HUDEP-2 (cell line): ENCODE results near the gene ZNF354C.

ENCODE experiments used
- DNase-seq, 76 experiments: peaks; one replicate each; lab custom pipeline; 2025; ENCODE audit not compliant: unreplicated experiment in 76 of 76; lab: John Stamatoyannopoulos, UW

The ZNF354C gene

DNA sequence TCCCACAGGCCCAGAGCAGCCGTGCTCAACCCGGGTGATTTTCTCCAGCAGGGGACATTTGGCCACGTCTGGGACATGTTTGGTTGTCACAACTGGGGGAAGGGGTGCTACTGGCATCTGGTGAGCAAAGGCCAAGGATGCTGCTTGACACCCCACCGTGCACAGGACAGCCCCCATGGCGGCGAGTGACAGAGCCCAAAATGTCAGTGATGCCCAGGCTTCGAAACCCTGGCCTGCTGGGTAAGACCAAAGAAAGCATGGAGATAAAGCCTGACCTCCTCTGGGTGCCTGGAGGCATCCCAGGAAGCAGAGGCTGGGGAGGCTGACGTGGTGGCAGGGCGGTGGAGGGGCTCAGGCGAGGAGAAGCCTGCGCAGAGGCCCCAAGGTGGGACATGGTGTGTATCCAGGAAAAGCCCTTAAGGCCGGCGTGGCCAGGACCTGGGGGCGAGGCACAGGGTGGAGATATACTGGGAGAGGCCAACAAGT lies 66.4 kb downstream of the ZNF354C start:
- DNase-seq = no peak

DNA sequence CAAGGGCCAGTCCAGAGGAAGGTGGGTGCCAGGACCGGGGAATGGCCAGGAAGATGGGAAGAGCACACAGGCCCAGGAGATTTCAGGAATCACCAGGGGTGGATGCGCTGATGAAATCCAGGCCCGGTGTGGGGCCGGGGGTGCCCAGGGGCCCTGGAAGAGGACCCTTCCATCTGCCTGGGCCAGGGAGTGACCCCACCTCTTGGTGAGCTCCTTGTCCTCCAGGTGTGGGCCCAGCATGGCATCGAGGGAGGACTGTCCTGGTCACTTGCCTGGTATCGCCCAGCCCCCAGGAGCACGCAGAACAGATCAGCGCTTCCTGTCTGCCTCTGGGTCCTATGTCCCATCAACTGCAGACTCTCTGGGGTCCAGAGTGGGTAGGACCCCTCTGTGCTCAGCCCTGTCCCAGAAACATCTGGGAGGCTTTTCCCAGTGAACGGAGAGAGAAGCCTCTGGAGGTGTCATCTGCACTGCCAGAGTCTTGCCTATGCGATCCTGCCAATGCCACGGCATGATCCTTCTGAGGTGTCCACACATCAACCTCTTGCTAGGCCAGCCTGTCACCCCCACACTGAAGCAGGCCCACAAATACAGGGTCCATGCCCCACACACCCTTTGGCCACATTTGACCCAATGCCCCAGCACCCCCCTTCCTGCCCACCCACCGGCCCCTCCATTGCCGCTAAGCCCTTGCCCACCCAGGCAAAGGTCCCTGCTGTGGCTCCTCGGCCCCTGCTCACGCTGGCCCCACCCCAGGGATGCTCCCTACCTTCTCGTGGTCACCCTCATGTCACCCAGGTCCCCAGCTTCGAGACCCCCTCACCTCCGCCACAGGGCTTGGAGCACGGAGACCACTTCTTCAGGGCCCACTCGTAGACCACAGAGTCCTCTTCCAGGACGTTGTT lies 67.2 kb downstream of the ZNF354C start:
- DNase-seq = no peak

DNA sequence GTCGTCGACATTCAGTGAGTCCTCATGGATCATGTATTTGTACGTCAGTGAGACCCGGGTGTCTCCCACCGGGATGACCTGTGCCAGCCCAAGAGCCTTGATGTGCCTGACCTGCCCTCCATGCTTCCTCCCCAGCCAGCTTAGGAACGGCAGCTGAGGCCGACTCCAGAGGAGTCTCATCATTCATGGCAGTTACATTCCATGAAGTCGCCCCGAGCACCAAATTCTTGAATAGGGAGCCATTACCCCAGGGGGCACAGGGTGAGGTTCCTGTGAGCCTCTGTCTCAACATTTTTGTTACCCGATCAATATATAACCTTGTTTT lies 67.8 kb downstream of the ZNF354C start:
- no peak for DNase-seq

DNA sequence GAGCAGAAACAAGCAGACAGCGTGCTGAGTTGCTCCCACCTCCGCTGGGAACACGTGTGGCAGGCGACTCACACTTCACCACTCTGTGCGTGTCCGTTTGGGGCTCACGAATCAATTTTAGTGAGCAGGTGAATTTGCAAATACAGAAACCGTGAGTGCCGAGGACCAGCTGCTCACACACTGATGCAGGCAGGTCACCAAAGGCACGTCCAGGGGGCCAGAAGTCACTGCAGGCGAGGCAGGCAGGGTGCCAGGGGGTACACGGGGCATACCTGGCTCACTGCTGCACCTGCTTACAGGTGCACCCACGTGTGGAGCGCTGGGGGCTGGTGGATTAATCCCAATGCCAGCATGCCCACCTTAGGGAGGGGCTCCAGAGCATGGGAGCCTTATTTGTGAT lies 68.8 kb downstream of the ZNF354C start:
- no peak for DNase-seq

DNA sequence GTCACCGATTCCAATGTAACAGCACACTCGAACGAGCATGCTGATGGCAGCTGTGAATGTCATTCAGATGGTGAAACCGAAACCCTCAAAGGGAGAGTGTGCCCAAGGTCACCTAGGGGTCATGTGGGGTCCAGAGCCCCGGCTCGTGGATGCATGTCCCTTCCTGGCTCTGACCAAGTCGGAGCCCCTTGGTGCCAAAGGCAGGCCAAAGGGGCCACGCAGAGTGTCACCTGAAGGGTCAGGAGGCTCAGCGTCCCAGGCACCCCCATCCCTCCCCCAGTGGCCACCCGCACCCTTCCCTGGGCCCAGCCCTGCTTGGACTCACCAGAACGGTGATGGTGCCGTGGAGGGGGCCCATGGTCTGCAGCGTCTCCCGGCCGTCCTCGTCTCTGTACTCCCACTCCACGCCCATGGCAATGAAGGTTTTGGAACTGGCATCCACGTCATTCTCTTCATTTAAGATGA lies 69.5 kb downstream of the ZNF354C start:
- no peak for DNase-seq

DNA sequence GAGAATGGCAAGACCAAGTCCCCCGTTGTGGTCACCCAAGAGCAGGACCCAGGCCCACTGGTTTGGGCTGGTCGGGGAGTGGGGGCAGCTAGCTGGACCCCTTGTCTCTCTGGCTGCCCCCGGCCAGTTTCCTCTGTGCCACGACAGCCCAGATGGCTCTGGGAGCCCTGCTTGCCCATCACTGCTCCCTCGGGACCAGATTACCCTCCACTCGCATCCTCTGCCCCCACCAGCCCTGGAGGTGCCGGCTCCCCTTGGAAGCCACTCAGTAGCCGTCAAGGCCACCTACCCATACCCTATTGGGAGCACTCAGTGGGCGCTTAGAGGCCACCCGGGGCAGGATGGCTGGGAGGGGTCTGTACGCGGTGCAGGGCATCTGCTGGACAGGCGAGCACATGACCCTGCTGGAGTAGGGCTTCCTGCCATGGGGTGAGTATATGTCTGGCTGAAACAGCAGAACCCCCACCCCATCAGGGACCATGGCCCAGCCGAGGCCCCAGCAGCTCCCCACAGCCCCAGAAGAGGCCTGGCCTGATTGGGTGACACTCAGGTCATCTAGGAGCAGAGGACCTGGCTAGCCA lies 70.0 kb downstream of the ZNF354C start:
- no peak for DNase-seq

DNA sequence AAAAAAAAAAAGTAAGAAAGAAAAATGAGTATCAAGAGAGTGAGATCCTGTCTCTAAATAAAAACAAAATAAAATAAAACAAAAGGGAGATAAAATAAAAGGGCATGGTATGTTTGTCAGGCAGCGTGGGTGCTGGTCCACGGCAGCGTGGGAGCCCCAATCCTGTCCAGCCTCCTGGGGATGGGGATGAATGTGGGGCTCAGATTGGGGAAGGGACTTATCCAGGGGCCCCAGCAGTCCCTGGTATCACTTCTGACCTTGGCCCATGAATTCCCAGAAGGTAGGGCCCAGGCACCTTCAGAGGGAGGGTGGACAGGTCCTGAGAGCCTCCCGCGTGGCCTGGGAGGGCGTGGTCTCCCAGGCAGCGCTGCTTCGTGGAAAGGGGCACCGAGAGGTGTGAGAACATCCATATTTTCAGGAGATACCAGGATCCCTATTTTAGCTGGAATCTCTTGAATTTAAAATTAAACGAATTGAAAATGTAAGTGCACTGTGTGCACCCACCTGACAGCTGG lies 71.2 kb downstream of the ZNF354C start:
- no peak for DNase-seq

DNA sequence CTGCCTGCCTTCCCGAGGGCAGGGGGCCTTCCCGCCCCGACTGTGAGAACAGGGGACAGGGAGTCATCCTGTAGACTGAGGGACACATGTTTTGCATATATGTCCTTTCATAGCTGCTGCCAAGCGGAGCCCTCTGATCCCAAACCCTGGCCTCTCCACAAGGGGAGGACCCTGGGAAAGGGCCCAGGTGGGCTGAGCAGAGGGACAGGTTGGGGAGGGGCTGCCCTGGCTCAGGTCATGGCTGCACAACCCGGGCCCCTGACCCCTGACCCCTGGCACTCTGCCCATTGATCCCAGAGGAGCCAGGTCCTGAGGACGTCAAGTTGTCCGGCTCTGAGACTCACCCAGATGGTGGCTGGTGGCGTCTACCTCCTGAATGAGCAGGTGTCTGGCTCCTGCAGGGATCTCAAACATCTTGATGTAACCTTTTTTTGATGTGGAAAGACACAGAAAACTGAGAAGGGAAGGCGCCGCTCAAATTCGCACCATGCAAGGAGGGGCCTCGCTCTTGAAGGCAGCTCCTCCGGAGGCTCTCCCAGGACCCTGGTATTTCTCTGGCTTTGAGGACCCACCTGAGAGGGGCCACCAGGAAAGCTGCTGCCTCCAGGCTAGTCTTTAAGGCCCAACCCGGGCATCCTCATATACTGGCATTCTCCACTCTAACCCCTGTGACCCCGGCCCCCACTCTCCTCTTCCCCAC lies 71.9 kb downstream of the ZNF354C start:
- no peak for DNase-seq

DNA sequence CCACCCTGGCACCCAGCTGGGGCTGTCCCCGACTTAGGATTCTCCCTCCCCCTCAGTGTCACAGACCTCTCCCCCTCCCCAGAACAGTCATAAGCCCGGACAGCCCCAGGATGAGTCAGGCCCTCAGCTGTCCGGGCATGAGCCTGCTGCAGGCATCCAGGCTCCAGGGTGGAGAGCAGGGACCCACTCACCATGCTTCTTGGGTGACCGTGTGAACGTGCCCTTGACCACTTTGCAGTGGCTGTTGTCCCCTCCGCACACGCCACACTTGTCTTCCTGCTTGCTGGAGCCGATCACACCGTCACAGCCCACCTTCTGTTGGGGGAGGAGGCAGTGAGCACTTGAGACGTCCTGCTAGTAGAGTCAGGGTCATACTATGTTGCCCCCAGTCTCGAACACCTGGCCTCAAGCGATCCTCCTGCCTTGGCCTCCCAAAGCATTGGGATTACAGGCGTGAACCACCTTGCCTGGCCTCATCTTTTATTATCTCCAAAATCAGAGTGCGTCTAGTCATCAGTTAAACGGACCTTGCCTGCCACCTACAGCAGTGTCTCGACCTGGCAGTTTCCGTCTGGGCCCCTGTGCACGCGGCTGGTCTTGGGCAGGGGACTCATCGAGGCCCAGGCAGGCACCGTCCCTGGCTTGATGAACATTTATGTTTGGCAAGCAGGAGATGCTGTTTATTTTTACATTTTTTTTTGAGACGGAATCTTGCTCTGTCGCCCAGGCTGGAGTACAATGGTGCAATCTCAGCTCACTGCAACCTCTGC lies 72.6 kb downstream of the ZNF354C start:
- no peak for DNase-seq
